Skin epidermis (tissue), 12 donors: ENCODE results near the gene ASB7.
"Not testable (repeated sequence)": the region's sequence is repeated elsewhere in the genome, so short reads cannot be mapped to it uniquely, and the experiment has no call there.

Source experiments
- H3K27ac ChIP-seq, 21 experiments: fragments of 200-600 bp; sonication (generic) in 11 of 21; one replicate each; pipeline ENCODE4 v1.5.0; 2020; ENCODE audit warnings: mild to moderate bottlenecking in 3 of 21, inconsistent platforms in 2 of 21, moderate library complexity in 2 of 21
- H3K4me3 ChIP-seq, 7 experiments: fragments of 200-600 bp; sonication (generic) in 2 of 7; one replicate each; pipeline ENCODE4 v1.5.0; 2020; ENCODE audit warnings: inconsistent platforms in 2 of 7, mild to moderate bottlenecking in 2 of 7, moderate library complexity in 1 of 7

ASB7 gene, protein sequence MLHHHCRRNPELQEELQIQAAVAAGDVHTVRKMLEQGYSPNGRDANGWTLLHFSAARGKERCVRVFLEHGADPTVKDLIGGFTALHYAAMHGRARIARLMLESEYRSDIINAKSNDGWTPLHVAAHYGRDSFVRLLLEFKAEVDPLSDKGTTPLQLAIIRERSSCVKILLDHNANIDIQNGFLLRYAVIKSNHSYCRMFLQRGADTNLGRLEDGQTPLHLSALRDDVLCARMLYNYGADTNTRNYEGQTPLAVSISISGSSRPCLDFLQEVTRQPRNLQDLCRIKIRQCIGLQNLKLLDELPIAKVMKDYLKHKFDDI

DNA sequence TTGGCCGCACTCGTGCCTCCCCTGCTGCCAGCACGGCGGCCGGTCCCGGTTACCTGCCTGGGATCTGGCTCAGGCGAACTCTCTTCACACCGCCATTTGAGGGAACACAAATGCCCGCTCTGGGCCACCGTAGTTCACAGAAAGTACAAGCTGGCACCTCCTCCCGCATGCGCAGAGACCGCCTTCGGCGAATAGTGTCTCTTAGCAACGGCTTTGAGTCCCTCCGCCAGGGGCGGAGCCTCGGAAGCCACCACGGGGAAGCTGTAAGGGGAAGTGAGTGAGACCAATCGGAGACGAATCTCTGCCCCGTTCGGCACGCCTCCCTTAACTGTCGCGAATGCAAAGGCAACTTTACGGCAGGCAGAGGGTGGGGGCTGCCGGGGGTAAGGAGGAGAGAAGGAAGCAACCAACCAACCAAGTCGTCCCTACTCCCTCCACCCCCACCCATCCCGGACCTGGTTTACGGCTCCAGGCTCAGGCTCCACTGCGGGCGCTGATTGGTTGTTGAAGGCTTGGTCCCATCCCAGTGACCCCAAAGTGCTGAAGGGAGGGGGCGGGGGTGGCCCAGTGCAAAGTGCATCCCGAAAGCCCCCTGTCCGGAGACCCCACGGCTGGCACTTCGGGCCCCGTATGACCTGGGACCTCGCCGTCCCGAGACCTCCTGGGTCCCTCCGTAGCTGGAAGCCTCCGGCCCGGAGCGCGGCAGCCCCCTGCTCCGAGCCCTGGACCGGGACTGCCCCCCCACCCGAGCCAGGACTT lies at the start of gene ASB7, which contains the start of gene LINS1:
ASB7 (plus strand) TSS at position 526 of the 759 bp plus-strand sequence. CDS start 9,628 bp downstream, outside the sequence.
LINS1 (minus strand) TSS at position 121 of the 759 bp plus-strand sequence. CDS start 21,342 bp downstream, outside the sequence.
- H3K27ac ChIP-seq: peak within 1 kb of the TSS; percentile 2 to 95 (median 91)

DNA sequence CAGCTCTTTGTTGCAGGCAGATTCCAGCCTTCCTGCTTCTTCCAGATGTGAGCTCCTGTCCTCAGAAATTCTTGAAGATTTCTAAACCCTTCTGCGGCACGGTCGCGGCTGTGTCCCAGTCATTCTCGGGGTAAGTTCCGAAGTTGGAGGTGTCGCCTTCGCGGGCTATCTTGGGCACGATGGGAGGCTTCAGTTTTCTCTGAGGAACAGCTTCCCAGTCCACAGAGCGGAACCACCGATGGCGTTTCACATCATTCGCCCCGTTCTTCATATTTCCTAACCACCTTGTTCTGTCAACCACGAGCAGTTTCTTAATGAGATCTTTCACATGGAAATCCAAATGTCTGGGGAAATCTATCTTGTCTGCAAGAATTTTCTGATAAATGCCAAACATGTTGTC lies 48.9 kb upstream of the ASB7 start:
- no peak overlapping the region for H3K27ac ChIP-seq
- H3K4me3 ChIP-seq: no peak overlapping the region

More for the DNA sequence above, at the start of gene ASB7, which contains the start of gene LINS1:
- peak within 1 kb of the TSS; percentile 69 to 95 (median 87) for H3K4me3 ChIP-seq

DNA sequence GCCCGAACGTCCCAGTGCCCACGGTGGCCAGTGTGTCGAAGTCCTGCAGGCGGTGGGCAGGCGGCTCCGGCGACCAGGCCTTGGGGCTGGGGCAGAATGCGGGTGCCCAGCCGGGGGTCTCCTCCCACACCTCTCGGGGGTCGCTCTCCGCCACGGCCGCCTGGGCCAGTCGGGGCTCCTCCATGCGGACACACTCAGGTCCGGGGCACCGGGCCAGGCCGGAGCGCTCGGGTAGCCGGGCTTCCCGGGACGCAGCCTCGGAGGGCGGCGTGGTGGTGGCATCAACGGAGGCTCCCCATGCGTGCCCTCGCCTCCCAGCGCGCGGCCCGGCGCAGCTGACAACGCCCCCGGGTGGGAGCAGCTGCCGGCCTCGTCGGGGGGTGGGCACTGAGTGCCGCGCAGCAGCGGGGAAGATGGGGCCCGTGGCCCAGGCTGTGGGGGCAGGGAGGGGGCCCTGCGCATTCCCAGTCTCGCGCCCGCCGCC lies 43.6 kb upstream of the ASB7 start:
- Histone ChIP-seq H3K4me3 (peak overlapping the region in 1 of 7 experiments; percentile 17), H3K27ac (peak overlapping the region in 4 of 21 experiments; percentile 1 to 48 (median 36))

DNA sequence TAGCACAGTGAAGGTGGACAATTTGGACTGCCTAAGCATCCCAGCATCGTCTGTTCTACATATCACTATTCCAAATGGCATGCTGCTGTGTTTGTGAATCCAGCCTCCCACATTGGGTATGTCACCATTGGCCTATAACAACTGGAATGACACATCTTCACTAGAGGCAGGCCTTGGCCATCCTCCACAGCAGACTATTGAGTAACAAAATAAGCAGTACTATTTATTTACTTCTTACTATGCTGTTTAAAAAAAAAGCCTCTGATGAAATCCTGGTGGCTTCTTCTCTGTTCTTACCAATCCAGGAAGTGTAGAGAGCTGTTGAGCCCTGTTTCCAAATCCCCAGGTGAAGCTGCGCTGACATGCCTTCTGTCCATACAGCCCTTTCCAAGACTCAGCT lies 43.1 kb upstream of the ASB7 start:
- Histone ChIP-seq H3K27ac (peak overlapping the region in 4 of 21 experiments; percentile 17 to 62 (median 22)), H3K4me3 (no peak overlapping the region)

DNA sequence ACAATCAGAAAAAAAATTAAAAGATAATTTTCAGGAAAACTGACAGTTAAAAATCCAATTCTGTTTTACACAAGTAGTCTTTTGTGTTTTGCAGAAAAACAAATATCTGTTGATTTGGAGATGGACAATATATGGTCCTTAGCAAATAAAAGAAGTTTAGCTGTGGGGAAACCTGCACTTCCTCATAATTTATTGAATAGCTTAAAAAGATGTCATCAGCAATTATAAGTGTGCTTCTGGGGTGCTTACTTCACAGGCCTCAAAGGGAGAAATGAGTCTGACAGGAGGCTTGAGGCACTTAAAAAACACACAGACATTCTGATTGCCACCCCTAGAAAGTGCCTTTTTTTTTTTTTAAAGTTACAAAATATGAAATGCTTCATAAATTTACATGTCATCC lies 42.1 kb upstream of the ASB7 start:
- Histone ChIP-seq H3K27ac (peak overlapping the region in 1 of 21 experiments; percentile 5), H3K4me3 (no peak overlapping the region)

DNA sequence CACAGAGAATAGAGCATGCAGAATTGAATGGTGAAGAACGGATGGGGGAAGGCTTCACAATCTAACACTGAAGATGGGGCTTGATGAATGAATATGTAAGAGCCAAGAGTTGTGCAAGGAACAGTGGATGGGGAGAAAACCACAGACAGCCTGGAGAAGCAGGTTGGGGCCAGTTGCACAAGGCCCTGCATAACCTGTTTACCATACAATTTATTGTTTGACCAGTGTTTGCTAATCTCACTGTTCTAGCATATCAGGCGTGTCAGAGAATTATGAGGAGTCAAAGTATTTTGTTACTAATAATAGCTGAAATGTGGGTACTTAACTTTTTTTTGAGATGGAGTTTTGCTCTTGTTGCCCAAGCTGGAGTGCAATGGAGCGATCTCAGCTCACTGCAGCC lies 36.8 kb upstream of the ASB7 start:
- Histone ChIP-seq H3K4me3 (no peak overlapping the region), H3K27ac (peak overlapping the region in 1 of 21 experiments; percentile 9)

DNA sequence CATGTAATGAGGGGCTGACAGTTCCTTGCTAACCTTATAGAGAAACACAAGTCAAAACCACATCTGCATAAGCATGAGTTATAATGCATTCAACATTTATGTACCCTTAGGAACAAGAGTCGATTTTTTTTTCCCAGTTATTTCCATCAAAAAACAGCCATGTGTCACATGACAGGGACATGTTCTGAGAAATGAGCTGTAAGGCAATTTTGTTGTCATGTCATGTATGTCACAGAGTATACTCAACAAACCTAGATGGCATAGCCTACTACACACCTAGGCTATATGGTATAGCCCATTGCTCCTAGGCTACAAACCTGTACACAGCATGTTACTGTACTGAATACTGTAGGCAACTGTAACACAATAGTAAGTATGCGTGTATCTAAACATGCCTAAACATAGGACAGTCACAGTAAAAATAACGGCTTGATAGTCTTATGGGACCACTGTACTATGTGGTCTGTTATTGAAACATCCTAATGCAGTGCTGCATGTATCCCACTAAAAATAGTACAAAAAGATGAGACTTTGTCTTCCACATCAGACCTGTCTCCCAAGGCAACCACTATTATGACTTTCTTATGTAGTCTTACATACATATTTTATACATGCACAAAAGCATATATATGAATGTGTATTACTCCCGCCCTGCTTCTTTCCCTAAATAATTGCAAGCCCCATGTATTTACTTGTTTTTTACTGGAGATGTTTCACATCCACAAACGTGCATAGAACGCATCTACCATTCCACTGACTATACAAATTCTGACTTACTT lies 35.4 kb upstream of the ASB7 start:
- H3K4me3 ChIP-seq: no peak overlapping the region
- H3K27ac ChIP-seq: no peak overlapping the region

DNA sequence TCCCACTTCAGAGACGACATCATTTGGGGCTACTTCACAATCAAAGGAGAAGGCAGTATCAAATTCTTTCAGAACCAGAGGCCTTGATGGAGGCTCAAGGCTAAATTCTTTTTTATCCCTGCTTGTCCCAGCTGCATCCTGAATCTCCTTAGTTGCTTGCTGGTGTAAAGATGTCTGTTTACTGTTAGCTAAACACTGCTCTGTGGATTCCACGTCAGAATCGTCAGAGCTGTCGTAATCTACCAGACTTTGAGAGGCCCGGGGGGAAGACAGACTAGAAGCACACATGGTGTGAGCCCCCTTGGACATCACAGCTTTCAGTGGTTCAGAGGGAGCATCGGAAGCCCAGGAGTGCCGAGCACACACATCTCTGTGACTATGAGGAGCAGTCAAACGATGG lies 33.0 kb upstream of the ASB7 start:
- Histone ChIP-seq H3K27ac (no peak overlapping the region), H3K4me3 (no peak overlapping the region)

DNA sequence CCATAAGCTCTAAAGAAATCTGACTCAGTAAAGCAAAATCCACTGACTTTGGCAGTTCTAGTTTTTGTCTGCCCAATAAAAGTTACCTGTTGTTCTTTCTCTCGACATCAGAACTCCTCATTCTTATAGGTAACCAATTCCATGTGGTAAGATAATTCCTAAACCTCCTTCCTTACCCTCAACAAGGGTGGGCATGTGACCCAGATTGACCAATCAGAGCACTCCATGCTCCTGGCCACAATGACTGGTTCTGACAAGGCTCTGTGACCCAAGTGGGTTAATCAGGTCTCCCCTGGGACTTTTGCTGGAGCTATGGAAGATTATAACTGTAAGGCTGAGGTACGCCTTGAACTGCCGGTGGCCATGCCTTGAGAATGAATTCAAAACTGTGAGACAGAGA lies 32.1 kb upstream of the ASB7 start:
- Histone ChIP-seq H3K27ac (no peak overlapping the region), H3K4me3 (no peak overlapping the region)

DNA sequence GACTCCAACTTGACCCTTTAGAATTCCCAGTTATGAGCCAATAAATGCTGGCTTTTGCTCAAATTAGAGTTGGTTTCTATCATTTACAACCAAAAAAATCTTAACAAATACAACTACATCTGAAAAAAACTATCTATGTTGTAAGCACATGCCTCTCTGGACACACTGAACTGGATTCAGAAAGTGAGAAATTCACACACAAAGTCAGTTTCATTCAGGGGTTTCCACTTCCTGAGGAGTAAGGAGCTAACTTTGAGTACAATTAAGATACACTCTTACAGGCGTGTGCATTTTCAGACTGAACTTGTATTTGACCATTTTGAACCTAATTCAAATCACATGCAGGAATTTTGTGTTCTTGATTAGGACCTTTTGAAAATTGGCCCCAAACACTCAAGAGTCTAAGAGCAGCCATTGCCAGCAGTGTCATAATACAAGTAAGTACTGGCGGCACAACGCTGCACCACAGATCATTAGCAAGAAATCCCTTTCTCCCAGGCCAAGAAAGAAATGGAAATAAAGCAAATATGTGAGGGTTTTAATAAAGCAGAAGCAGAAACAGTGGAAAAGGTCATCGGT lies 31.6 kb upstream of the ASB7 start:
- Histone ChIP-seq H3K4me3 (no peak overlapping the region), H3K27ac (no peak overlapping the region)

DNA sequence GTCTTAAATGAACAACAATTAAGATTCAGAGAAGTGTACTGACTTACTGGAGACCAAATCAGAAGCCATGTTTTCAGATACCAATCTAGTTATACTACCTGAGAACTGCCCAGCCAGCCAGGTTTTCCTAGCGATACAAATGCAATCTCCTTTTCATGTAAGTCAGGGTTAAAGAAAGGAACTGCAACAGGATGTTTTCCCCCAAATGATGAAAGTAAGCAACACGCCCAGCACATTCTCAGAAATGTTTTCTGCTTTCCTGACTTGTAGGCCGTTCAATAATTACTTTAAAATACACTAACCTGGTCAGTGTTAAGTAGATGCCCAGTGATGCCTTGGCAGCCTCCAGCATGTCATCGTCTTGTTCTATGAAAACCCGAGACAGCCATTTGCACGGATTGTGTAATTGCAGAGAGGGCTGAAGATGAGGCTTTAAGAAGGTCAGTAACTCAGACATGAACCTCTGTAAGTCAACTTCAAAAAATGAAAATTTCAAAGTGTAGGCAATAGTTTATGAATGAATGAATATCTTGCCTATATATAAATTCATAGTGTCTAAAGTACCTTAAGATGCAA lies 30.7 kb upstream of the ASB7 start:
- peak overlapping the region in 1 of 21 experiments; percentile 33 for H3K27ac ChIP-seq
- H3K4me3 ChIP-seq: no peak overlapping the region

DNA sequence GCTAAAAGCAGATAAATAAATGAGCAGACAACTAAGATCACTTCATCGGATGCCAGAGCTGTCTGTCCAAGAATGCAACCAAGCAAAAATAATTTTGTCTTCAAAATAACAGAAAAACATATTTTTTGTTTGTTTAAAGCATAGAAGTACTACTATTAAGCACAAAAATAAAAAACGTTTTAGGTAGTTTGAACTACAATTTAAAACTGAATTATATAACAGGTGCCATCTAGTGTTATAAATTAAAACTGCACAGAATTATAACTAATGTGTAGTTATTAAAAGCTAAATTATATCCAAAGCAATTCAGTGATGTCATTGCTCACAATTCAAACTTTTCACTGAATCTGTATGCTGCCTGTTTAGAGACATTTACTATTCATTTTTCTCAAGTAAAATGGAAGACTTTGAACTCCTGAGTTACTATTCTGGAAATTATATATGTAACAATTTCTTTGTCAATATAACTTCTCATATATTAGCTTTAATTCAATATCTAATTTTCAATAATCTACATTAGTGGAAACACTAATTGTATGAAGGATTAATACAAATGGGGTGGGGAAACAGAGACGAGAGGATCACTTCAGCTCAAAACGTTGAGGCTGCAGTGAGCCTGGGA lies 29.9 kb upstream of the ASB7 start:
- Histone ChIP-seq H3K4me3 (no peak overlapping the region), H3K27ac (peak overlapping the region in 1 of 21 experiments; percentile 33)

DNA sequence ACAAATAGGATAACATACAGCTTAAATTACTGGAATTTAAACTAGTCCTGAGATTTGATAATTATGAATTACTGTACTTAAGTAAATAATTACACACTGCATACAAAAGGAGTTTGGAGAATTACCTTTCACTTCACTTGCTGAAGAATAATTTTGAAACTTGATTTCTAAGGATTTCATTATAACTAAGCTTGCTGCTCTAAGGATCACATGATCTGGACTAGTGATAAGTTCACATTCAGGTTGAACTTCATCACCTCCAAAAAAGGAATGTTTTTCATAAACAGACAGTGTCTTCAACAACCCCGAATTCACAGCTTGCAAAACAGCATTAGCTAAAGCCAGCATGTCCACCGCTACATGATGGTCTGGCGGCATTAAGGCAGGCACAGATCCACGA lies 28.9 kb upstream of the ASB7 start:
- Histone ChIP-seq H3K27ac (no peak overlapping the region), H3K4me3 (no peak overlapping the region)

DNA sequence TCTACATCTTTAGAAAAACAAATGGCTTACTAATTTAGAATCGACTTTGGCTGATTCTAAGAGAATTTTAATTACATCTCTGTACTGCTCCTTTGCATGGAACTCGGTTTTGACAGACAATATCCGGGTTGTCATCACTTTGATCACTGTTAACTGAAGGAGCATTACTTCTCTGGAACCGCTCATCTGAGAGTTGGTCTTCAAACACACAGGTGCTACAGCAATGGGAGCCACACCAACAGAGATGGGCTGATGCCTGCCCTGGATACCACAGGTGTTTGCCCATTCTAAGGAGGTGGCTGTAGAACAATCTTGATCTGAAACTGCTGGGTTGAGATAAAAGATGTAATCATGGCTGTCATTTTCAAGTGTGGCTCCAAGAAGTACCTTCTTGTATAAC lies 22.0 kb upstream of the ASB7 start:
- Histone ChIP-seq H3K27ac (no peak overlapping the region), H3K4me3 (no peak overlapping the region)

DNA sequence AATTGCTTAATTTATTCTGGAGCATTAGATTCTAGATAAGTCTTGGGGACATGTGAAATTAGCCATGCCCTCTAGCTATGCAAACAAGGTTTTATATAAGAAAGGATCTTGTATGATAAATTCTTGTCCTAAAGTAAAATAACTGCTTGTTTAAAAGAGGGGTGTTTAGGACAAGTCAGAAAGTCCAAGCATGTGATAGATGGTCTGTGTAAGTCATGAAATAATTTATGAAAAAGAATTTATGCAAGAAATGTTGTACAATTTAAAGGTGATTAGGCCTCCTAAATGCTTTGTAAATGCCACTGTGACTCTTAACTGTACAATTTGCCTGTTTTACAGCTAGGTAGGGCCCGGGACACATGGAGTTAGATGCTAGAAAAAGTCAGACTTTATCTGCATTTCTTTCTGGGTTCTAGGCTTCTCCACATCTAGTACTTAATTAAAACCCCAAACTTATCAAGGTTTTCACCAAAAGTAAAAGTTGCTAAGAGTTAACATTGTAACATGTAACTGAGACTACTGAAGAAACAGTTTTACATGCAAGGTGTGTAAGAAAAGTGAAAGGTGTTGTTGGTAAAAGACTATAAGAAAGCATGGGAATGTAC lies 13.6 kb upstream of the ASB7 start:
- Histone ChIP-seq H3K4me3 (no peak overlapping the region), H3K27ac (no peak overlapping the region)

DNA sequence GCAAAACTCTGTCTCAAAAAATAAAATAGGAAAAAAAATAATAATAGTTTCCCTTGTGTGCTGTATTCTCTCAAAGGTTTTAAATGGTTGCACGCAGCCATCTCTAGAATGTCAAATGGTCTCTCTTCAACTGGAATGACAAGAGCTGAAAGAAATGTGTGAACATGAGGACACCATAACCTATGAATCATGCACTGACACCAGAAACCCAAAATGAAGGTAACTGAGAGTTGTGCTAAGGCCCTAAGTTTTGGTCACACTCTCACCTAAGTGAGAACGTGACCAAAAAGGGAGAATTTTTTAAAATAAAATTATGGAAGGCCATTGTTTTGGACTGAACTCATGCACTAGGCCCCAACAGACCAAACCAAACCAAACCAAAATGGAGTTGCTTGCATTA lies 11.2 kb upstream of the ASB7 start:
- not testable (repeated sequence) for H3K27ac ChIP-seq, H3K4me3 ChIP-seq

DNA sequence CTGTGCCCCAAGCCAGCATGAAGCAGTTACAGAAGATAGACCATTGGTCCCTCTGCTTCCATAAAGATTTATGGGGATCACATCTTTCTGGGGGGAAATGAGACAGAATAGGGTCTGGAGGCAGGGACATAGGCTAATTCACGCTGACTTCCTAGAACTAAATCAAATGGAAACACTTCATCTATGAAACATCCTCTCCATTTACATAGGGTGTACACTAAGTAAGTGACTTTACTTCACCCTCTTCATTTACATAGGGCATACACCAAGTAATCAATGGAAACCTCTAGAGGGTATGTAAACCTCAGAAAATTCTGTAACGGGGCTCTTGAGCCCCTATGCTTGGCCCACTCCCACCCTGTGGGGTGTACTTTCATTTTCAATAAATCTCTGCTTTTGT lies 10.6 kb upstream of the ASB7 start:
- no peak overlapping the region for H3K27ac ChIP-seq
- no peak overlapping the region for H3K4me3 ChIP-seq

DNA sequence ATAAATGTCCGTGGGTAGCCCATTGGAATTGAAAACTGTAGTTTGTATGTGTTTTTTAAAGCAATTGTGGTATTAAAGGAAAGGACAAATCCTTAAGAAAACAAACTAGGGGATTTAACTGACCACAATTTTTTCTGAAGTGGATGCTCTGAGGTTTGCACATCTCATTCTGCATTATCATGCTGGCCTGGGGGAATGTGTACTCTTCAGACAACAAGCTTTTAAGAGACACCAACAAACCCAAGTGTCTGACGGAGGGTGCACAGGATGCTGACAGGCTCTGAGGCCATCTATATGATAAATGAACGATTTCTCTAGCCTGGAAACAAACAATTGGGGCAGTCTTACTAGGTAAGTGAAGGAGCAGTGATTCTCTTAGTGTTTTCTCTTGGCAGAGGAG lies 9.5 kb upstream of the ASB7 start:
- Histone ChIP-seq H3K4me3 (no peak overlapping the region), H3K27ac (no peak overlapping the region)

DNA sequence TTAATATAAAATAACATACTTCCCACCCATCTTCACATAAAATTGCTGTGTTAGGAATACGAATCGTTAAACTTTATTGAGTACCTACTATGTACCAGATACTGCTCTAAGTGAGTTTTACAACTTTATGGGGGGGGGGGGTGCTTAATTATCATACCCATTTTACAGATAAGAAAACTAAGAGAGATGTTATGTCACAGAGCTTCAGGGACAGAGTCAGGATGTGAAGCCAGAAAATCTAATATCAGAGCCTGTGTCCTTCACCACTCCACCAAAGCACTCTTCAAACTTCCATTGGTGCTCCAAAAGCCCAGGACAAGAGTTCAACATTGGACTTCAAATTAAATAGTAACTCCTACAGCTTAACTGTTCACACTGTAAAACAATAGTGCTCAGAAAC lies 9.0 kb upstream of the ASB7 start:
- no peak overlapping the region for H3K4me3 ChIP-seq
- H3K27ac ChIP-seq: no peak overlapping the region
